ENCODE results near the gene ENTHD1. TPM values are rescaled to one million over a fixed set of nuclear protein-coding genes. Genes with fewer than 3 reads are reported as not detected.

The ENTHD1 gene
- total and polyA plus RNA-seq, 10 of the 15 experiments (the other 5 are each of a cell fraction or from before 2014, with no cell fraction given), result 0.09 to 0.52 (median 0.21) TPM; not detected in 1

GRCh38 chr22:39820256-39820655 is 73.3 kb downstream of the ENTHD1 start:
- ChIA-PET SMC1A (ENCODE audit: uncharacterized antibody, unreplicated experiment) (interaction anchor here (1.0 kb wide), 1 partner anchor 47 kb away, joined by 3 read pairs; no protein-coding TSS in a partner anchor), RAD21 (ENCODE audit: unreplicated experiment) (no interaction called here), POLR2A (no interaction called here), CTCF (interaction anchor here (0.7 to 1.6 kb wide), 2 partner anchors 12 to 67 kb away, joined by 3 to 4 read pairs; no protein-coding TSS in a partner anchor)
- Histone ChIP-seq H2AFZ (ENCODE audit: control insufficient read depth, low read depth, low read length) (no peak overlapping the region), H3K4me2 (ENCODE audit: control insufficient read depth, insufficient read depth) (no peak overlapping the region), H3K27me3 (replicated peaks in 1 of 2; ENCODE audit: control insufficient read depth in 2 of 2, insufficient read depth in 2 of 2, low read length in 1 of 2) (no peaks in the 10 kb centered on the region), H3K9ac (ENCODE audit: control insufficient read depth, insufficient read depth, low read length) (no peak overlapping the region), H3K36me3 (ENCODE audit: control insufficient read depth in 2 of 2, insufficient read depth in 2 of 2, low read length in 1 of 2) (no peaks in the 10 kb centered on the region), H3K4me1 (ENCODE audit: control insufficient read depth, insufficient read depth, low read length) (peaks cover 2% of the 10 kb centered on the region), H3K79me2 (ENCODE audit: control insufficient read depth, insufficient read depth, low read length) (no peaks in the 10 kb centered on the region), H4K20me1 (ENCODE audit: control insufficient read depth, insufficient read depth) (no peaks in the 10 kb centered on the region), H3K4me3 (no peak overlapping the region), H3K27ac (ENCODE audit: control insufficient read depth, insufficient read depth) (no peak overlapping the region), H3K9me3 (replicated peaks; ENCODE audit: control insufficient read depth, insufficient read depth, low read length) (no peaks in the 10 kb centered on the region; the same call in 2 of the 3 replicates)
- WGBS (ENCODE audit: insufficient coverage, insufficient replicate concordance, low lambda C conversion rate, missing lambda C conversion rate), result 87% methylated on average over 4 of the region's 4 CpGs
- FAIRE-seq (no peak), DNase-seq (ENCODE audit: low read depth, low spot score) (no peak), ATAC-seq (no peak)
- BruUV-seq (replicated peaks), result no TSS peak
- in situ Hi-C loops (cut with MboI), result no loop called here
- intact Hi-C loops (cut with micrococcal nuclease; ENCODE audit: unreplicated experiment), result no loop called here
- no peak for TF ChIP-seq TCF7 (IDR thresholded peaks at IDR 0.05; ENCODE audit: borderline replicate concordance)
- no peak for TF ChIP-seq ZNF592 (IDR thresholded peaks at IDR 0.05)
- no peak for TF ChIP-seq RAD51 (IDR thresholded peaks at IDR 0.05)
- TF ChIP-seq MEF2A (IDR thresholded peaks at IDR 0.05; ENCODE audit: insufficient read depth, low read depth, low read length), result no peak
- TF ChIP-seq MLLT1 (IDR thresholded peaks at IDR 0.05), result no peak
- TF ChIP-seq TCF12 (IDR thresholded peaks at IDR 0.05; ENCODE audit: low read depth, low read length), result no peak
- TF ChIP-seq CEBPB (IDR thresholded peaks at IDR 0.05; ENCODE audit: borderline replicate concordance in 1 of 2, low read depth in 2 of 2, low read length in 2 of 2), result no peak
- TF ChIP-seq HCFC1 (IDR thresholded peaks at IDR 0.05; ENCODE audit: low read length), result no peak
- TF ChIP-seq PRDM15 (CRISPR knock-in tag; IDR thresholded peaks at IDR 0.05), result no peak
- no peak for TF ChIP-seq BCL3 (IDR thresholded peaks at IDR 0.05; ENCODE audit: borderline replicate concordance, insufficient read depth, low read depth, low read length, poor library complexity, severe bottlenecking)
- TF ChIP-seq SMAD5 (IDR thresholded peaks at IDR 0.05; ENCODE audit: low read depth), result no peak
- no peak for TF ChIP-seq BCL11A (IDR thresholded peaks at IDR 0.05; ENCODE audit: low read depth, low read length)
- TF ChIP-seq RCOR1 (conservative IDR thresholded peaks at IDR 0.05; ENCODE audit: low read depth, low read length), result no peak

Data from GM12878 (cell line).